K562 (cell line): ENCODE results near the gene BLM. TPM values are rescaled to one million over a fixed set of nuclear protein-coding genes. Genes with fewer than 3 reads are reported as not detected.

ENCODE experiments used
- HLTF ChIP-seq: fragments of 450-650 bp; IDR thresholded peaks from 2 replicates; pipeline ENCODE4 v1.6.1; 2016
- HOMEZ ChIP-seq: fragments of 250-450 bp; sonication (Bioruptor Pico); IDR thresholded peaks from 2 replicates; pipeline ENCODE4 v1.4.0; 2020; ENCODE audit warnings: mild to moderate bottlenecking, moderate library complexity
- MCM7 ChIP-seq, 2 experiments: fragments of 450-650 bp; IDR thresholded peaks; 2 replicates each; pipeline ENCODE4 v1.6.1; 2016 to 2018
- MEIS2 ChIP-seq: fragments of 450-650 bp; IDR thresholded peaks from 2 replicates; pipeline ENCODE4 v1.6.1; 2014; ENCODE audit warnings: mild to moderate bottlenecking; ENCODE audit not compliant: partially characterized antibody
- NR2F6 ChIP-seq: fragments of 450-650 bp; formaldehyde crosslinking; IDR thresholded peaks from 2 replicates; pipeline ENCODE4 v1.4.0; 2020; ENCODE audit warnings: mild to moderate bottlenecking
- OTX1 ChIP-seq: fragments of 450-650 bp; formaldehyde crosslinking; IDR thresholded peaks from 2 replicates; pipeline ENCODE4 v1.4.0; 2022; ENCODE audit warnings: mild to moderate bottlenecking
- RERE ChIP-seq: sonication (generic); formaldehyde crosslinking; IDR thresholded peaks from 2 replicates; pipeline ENCODE4 v1.8.0; 2023; ENCODE audit warnings: missing genetic modification reagents, mild to moderate bottlenecking, borderline replicate concordance
- TCF3 ChIP-seq: sonication (generic); formaldehyde crosslinking; IDR thresholded peaks from 2 replicates; pipeline ENCODE4 v1.4.0; 2020; ENCODE audit warnings: mild to moderate bottlenecking, missing genetic modification reagents
- ZBTB8A ChIP-seq: fragments of 450-650 bp; IDR thresholded peaks from 2 replicates; pipeline ENCODE4 v1.6.1; 2018; ENCODE audit warnings: mild to moderate bottlenecking, moderate library complexity; ENCODE audit not compliant: partially characterized antibody
- ZNF133 ChIP-seq: fragments of 250-450 bp; sonication (Bioruptor Pico); IDR thresholded peaks from 2 replicates; pipeline ENCODE4 v1.4.0; 2020; ENCODE audit warnings: mild to moderate bottlenecking
- ZSCAN32 ChIP-seq: fragments of 450-650 bp; formaldehyde crosslinking; IDR thresholded peaks from 2 replicates; pipeline ENCODE4 v1.4.0; 2020; ENCODE audit warnings: mild to moderate bottlenecking, moderate library complexity
- polyA plus RNA-seq, 8 experiments: library from polyadenylated mRNA; depleted of rRNA in 4 of 8; stranded (reverse) in 5 of 8; unstranded in 3 of 8; fragments of >200 nt; fragmentation: Nextera tagmentation in 2 of 8; fragmentation: Illumina TruSeq in 1 of 8; extraction: Ambion mirVana in 2 of 8; extraction: Trizol in 1 of 8; gene quantifications; 2 replicates each; pipeline versions ENCODE4 v1.2.1 to v1.2.3, GENCODE V29; 2011 to 2014; ENCODE audit warnings: inconsistent platforms in 1 of 8, missing spikeins in 1 of 8
- total RNA-seq, 7 experiments: library from RNA; depleted of rRNA in 6 of 7; stranded (reverse); fragments of >200 nt in 6 of 7; fragmentation: Illumina TruSeq in 2 of 7; extraction: Trizol in 2 of 7; gene quantifications; 2 replicates each; pipeline versions ENCODE4 v1.2.1 to v1.2.3, GENCODE V29; 2011 to 2021; ENCODE audit warnings: low replicate concordance in 1 of 7
- TF ChIP-seq, protein P1 (sequence below): fragments of 250-450 bp; sonication (Bioruptor Pico); IDR thresholded peaks from 2 replicates; pipeline ENCODE4 v1.5.0; 2020; ENCODE audit warnings: mild to moderate bottlenecking, borderline replicate concordance
- TF ChIP-seq, protein P2 (sequence below): sonication (generic); formaldehyde crosslinking; IDR thresholded peaks from 2 replicates; pipeline ENCODE4 v1.8.0; 2023; ENCODE audit warnings: mild to moderate bottlenecking, missing genetic modification reagents
- TF ChIP-seq, protein P3 (sequence below): fragments of 250-450 bp; sonication (Bioruptor Pico); IDR thresholded peaks from 2 replicates; pipeline ENCODE4 v1.6.1; 2021; ENCODE audit warnings: mild to moderate bottlenecking

Gene BLM
- total and polyA plus RNA-seq, 9 of the 15 experiments (the other 6 are each of a cell fraction or from before 2014, with no cell fraction given), result 21.0 to 56.0 (median 43.9) TPM

DNA sequence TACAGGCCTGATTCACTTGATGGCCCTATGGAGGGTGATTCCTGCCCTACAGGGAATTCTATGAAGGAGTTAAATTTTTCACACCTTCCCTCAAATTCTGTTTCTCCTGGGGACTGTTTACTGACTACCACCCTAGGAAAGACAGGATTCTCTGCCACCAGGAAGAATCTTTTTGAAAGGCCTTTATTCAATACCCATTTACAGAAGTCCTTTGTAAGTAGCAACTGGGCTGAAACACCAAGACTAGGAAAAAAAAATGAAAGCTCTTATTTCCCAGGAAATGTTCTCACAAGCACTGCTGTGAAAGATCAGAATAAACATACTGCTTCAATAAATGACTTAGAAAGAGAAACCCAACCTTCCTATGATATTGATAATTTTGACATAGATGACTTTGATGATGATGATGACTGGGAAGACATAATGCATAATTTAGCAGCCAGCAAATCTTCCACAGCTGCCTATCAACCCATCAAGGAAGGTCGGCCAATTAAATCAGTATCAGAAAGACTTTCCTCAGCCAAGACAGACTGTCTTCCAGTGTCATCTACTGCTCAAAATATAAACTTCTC, 43.6 kb downstream of the BLM start (continued):
- no peak for TF ChIP-seq RERE (CRISPR knock-in tag)
- TF ChIP-seq HLTF, result no peak
- TF ChIP-seq ZNF133 (CRISPR knock-in tag), result no peak
- TF ChIP-seq, protein P1, sequence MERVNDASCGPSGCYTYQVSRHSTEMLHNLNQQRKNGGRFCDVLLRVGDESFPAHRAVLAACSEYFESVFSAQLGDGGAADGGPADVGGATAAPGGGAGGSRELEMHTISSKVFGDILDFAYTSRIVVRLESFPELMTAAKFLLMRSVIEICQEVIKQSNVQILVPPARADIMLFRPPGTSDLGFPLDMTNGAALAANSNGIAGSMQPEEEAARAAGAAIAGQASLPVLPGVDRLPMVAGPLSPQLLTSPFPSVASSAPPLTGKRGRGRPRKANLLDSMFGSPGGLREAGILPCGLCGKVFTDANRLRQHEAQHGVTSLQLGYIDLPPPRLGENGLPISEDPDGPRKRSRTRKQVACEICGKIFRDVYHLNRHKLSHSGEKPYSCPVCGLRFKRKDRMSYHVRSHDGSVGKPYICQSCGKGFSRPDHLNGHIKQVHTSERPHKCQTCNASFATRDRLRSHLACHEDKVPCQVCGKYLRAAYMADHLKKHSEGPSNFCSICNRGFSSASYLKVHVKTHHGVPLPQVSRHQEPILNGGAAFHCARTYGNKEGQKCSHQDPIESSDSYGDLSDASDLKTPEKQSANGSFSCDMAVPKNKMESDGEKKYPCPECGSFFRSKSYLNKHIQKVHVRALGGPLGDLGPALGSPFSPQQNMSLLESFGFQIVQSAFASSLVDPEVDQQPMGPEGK (CRISPR knock-in tag), result no peak
- TF ChIP-seq MCM7 (IDR thresholded peaks at IDR 0.05), result no peak
- TF ChIP-seq MEIS2, result no peak
- no peak for TF ChIP-seq NR2F6 (CRISPR knock-in tag)
- TF ChIP-seq, protein P2, sequence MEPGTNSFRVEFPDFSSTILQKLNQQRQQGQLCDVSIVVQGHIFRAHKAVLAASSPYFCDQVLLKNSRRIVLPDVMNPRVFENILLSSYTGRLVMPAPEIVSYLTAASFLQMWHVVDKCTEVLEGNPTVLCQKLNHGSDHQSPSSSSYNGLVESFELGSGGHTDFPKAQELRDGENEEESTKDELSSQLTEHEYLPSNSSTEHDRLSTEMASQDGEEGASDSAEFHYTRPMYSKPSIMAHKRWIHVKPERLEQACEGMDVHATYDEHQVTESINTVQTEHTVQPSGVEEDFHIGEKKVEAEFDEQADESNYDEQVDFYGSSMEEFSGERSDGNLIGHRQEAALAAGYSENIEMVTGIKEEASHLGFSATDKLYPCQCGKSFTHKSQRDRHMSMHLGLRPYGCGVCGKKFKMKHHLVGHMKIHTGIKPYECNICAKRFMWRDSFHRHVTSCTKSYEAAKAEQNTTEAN (CRISPR knock-in tag), result no peak
- TF ChIP-seq TCF3, result no peak
- TF ChIP-seq HOMEZ (CRISPR knock-in tag), result no peak
- TF ChIP-seq, protein P3, sequence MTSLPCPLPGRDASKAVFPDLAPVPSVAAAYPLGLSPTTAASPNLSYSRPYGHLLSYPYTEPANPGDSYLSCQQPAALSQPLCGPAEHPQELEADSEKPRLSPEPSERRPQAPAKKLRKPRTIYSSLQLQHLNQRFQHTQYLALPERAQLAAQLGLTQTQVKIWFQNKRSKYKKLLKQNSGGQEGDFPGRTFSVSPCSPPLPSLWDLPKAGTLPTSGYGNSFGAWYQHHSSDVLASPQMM (CRISPR knock-in tag), result no peak
- no peak for TF ChIP-seq OTX1 (CRISPR knock-in tag)
- no peak for TF ChIP-seq ZSCAN32
- no peak for TF ChIP-seq ZBTB8A
